Memory B cell (primary cell): ENCODE measurements around the gene LMAN1L.

Experiments used
- ATAC-seq: fragments of 150-1000 bp; cut with Tn5 transposase; 2 replicates; pipeline ENCODE4 v1.10.0; 2021; ENCODE audit warnings: low read depth, mild to moderate bottlenecking, moderate library complexity
- DNase-seq, 2 donors: peaks; one replicate each; pipeline ENCODE4 v3.0.0; 2022; ENCODE audit warnings: low spot score in 2 of 2
- H3K27ac Mint-ChIP-seq: one replicate; pipeline ENCODE4 v1.8.0; 2022; ENCODE audit warnings: mild to moderate bottlenecking, moderate library complexity, mixed read lengths
- H3K27me3 Mint-ChIP-seq: one replicate; pipeline ENCODE4 v1.8.0; 2022; ENCODE audit warnings: mixed read lengths
- H3K36me3 Mint-ChIP-seq: one replicate; pipeline ENCODE4 v1.8.0; 2022; ENCODE audit warnings: mild to moderate bottlenecking, mixed read lengths
- H3K4me1 Mint-ChIP-seq: one replicate; pipeline ENCODE4 v1.8.0; 2022; ENCODE audit warnings: mixed read lengths
- H3K4me3 Mint-ChIP-seq: one replicate; pipeline ENCODE4 v1.8.0; 2022; ENCODE audit warnings: mild to moderate bottlenecking, moderate library complexity, mixed read lengths
- H3K9me3 Mint-ChIP-seq: one replicate; pipeline ENCODE4 v1.8.0; 2022; ENCODE audit warnings: mixed read lengths

The LMAN1L gene

DNA sequence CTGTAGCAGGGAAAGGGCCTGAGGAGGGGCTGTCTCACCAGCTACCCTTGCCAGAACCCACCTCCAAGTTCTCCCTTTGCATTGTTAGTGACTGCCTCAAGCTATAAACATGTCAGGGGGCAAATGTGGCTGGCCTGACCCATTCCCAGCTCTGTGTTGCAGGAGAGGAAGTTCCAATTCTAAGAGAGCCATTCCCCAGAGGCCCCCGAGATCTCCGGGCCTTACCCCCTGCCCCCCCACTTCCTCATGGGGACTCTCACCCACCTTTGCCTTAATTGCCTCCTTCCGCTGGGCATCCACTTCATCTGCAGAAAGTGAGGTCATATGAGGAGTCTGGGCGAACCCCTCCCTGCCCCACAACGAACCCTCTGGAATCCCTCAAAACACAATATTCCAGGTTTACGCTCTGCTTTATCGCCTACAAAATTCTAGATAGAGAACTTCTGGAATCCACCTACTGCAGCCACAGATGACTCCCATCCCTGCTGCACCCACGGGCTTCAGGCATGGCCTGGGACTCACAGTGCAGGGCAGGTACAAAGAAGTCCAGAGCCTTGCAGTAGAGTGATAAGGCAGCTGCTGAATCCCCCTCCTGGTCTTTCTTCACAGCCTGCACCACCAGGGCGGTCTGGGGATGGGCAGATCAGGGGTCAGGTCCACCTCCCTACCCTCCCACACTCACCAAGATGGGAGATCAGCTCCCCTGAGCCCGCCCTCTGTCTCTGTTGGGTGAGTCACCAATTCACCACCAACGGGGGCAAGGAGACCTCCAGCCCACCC lies 26.3 kb downstream of the LMAN1L start:
- H3K27me3 Mint-ChIP-seq, result no peaks in the 10 kb centered on the region
- H3K27ac Mint-ChIP-seq, result no peak overlapping the region
- ATAC-seq (no peak), DNase-seq (no peak)
- no peak overlapping the region for H3K4me3 Mint-ChIP-seq
- no peaks in the 10 kb centered on the region for H3K9me3 Mint-ChIP-seq
- H3K36me3 Mint-ChIP-seq, result no peaks in the 10 kb centered on the region
- H3K4me1 Mint-ChIP-seq, result peaks cover 29% of the 10 kb centered on the region

DNA sequence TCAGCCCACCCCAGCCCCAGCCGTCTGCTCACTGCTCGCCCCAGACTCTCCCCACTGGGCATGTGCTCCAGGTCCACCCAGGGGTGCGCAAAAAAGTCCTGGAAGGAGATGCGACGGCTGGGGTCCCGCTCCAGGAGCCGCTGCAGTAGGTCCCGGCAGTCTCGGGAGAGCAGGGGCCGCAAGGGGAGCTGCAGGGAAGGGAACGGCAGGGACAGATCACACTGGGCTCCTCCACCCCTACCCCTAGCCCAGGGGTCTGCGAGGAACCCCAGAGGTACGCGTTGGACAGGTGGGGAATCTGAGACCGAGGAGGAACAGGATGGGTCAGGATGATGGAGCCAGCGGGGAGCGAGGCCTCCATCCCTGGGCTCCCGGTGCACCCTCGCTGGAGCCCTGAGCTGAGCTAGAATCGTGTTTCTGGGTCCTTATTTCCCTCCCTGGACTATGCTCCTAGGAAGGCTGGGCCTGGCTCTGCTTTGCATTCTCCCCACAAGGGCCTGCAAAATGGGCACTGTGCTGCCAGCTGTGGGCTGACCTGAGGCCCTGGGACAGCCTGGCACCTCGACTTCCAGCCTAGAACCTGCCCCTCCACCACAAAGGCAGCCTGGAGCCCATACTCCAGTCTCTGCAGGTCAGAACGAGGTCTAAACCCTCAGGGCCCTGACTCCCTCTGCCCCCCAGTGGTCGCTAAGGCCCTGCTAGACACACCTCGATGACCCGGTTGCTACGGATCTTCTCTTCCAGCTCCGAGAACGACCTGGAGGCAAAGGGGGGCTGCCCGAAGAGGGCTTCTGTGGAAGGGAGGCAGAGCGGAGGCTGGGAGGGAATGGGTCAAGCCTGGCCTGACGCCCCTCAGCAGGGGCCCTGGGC lies 27.1 kb downstream of the LMAN1L start:
- H3K4me3 Mint-ChIP-seq, result no peak overlapping the region
- H3K27me3 Mint-ChIP-seq, result no peaks in the 10 kb centered on the region
- H3K36me3 Mint-ChIP-seq, result no peaks in the 10 kb centered on the region
- no peak for DNase-seq
- H3K27ac Mint-ChIP-seq, result no peak overlapping the region
- peaks cover 36% of the 10 kb centered on the region for H3K4me1 Mint-ChIP-seq
- no peaks in the 10 kb centered on the region for H3K9me3 Mint-ChIP-seq
- no peak for ATAC-seq

DNA sequence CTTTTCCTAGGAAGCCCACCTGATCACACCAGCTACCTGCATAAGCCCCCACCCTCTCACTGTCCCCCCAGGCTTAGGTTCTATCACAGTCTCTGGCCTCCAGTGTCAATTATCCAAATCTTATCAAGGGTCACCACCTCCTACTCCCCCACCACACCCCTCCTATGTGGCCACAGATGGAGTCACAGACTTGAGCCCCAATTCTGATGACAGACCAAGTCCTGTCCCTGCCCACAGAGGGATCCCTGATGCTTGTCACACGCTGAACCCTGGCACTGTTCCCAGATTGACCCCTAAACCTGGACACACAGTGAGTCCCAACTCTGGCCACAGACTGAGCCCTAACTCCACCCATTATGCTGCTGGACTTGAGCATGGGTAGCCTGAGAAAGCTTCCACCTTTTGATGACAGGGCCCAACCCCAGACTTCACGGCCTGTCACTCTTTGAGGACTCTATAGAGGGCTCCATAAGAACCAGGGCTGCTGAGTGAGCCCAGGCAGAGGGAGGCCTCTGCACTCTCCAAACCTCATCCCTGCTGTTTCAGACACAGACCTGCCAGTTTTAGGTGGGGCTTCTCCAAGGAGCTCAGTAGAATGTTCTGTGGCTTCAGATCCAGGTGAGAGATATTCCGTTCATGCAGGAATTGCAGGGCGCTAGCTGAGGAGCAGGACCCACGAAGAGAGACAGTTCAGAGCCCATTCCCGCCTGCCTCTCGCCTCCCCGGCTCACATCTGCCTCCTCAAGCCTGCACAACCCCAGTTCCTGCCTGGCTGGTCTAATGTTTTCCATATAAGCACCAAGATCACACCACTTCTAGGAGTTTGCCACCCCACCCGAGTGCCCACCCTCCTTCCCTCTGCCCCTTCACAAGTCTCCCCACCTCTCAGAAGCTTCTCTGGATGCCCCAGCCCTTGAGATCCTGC lies 28.5 kb downstream of the LMAN1L start:
- Mint-ChIP-seq H3K27ac (no peak overlapping the region), H3K4me1 (peaks cover 42% of the 10 kb centered on the region)

DNA sequence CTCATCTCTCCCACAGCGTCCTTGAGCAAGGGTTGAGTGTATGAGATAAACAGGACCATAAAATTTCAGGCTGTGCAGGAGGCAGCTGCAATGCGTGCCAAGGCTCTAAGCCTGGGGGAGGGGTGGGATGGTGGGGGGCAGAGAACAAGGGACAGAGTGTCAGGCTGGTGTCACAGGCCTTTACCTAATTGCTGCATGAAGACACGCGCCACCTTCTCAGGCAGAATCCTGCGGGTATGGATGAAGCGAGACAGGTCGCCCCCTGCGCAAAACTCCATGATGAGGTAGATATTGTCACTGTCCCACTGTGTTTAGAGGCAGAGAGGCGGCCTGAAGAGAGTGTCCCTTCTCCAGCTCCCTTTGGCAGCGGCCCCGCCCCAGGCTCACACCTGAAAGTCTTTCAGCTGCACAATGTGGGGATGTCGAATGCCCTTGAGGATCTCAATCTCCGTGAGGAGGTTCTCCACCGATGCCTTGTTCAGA lies 29.3 kb downstream of the LMAN1L start:
- Mint-ChIP-seq H3K4me1 (peaks cover 44% of the 10 kb centered on the region), H3K4me3 (peak overlapping the region; percentile 91), H3K9me3 (no peaks in the 10 kb centered on the region), H3K27ac (no peak overlapping the region), H3K36me3 (no peaks in the 10 kb centered on the region), H3K27me3 (no peaks in the 10 kb centered on the region)
- no peak for DNase-seq
- no peak for ATAC-seq

More for the DNA sequence above, 28.5 kb downstream of the LMAN1L start:
- DNase-seq (no peak), ATAC-seq (no peak)
- H3K9me3 Mint-ChIP-seq, result no peaks in the 10 kb centered on the region
- H3K27me3 Mint-ChIP-seq, result no peaks in the 10 kb centered on the region
- H3K36me3 Mint-ChIP-seq, result no peaks in the 10 kb centered on the region
- no peak overlapping the region for H3K4me3 Mint-ChIP-seq

DNA sequence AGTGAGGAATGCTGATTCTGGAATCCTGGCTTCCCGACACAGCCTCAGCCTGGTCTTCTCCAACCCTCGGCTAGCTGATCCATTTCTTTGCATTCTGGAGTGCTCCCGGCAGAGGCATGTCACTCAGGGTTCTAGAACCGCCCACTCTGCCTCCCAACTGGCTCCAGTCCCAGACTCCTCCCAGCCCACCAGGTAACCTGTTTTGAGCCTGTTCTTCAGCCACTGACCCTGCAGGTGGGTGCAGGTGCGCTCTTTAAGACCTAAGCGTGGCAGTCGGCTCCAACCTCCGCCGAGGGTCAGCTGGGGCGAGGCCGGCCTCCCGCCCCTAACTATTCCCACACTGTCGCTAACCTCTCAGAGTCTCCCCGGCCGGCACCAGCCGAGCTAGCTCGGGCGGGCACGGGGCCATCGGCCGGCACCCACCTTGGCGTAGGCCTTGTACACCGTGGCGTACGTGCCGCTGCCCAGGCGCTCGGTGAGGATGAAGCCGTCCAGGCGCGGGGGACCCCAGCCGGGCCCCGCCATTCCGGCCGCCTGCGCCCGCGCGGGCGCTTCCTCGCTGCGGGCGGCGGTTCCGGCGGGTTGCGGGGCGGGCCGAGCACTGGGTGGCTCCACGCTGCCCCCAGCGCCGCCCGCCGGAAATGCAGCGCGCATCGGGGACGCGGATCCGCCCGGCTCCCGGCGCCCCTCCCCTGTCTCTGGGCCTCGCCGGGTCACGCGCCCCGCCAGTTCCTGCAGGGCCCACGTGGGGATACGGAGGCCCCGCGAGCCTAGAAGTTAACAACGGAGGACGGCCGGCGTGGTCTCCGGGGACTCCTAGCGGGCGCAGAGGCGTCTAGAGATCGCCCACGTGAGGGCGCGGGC lies 30.2 kb downstream of the LMAN1L start, which contains the start of gene ULK3:
TSS of gene ULK3 (minus strand) at position 576 of the 864 bp plus-strand sequence. CDS start at position 525, 51 bp downstream.
- Mint-ChIP-seq H3K27ac (peak within 1 kb of the TSS; percentile 94), H3K4me3 (peak within 1 kb of the TSS; percentile 91), H3K27me3 (no peaks in the 10 kb centered on the region), H3K4me1 (peaks cover 44% of the 10 kb centered on the region), H3K9me3 (no peaks in the 10 kb centered on the region), H3K36me3 (peaks cover 2% of the 10 kb centered on the region)
- ATAC-seq (peak; percentile 91), DNase-seq (peak; percentile 94 to 97)

DNA sequence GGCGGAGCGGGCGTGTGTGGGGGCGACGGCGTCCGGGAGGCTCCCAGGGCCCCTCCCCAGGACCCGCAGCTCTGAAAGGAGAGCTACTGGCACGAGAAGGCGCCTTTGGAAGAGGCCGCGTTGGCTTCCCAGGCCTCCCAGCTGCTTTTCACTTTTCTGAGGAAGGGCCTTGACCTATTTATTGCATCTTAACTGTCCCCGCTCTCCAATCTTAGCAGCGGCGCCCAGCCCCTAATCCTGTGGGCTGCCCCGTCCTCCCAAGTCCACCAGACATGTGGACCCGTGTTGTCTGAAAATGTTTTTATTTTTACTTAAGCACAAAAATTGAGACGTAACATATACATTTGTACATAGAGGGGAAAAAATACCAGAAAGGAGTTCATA lies 30.8 kb downstream of the LMAN1L start:
- Mint-ChIP-seq H3K36me3 (peaks cover 7% of the 10 kb centered on the region), H3K4me1 (peaks cover 44% of the 10 kb centered on the region), H3K4me3 (peak overlapping the region; percentile 91), H3K27ac (peak overlapping the region; percentile 94), H3K9me3 (no peaks in the 10 kb centered on the region), H3K27me3 (no peaks in the 10 kb centered on the region)
- DNase-seq (no peak), ATAC-seq (no peak)

DNA sequence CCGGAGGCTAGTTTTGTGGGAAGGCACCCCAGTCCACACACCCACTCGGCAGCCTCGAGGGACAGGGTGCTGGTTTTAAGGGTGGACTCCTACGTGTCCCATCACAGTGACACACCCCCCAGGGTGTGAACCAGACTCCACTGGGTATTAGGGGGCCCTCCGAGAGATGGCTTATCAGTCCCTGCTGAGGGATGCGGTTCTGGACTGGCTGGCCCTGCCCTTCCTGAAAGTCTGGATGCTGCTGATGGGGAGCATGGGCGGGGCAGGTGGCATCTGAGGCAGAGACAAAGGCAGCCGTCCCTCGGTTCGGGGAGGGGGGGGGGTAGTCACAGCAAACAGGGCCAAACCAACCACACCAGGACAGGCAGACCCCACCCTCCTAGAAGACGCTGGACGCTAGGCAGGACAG lies 31.3 kb downstream of the LMAN1L start:
- Mint-ChIP-seq H3K9me3 (no peaks in the 10 kb centered on the region), H3K36me3 (peaks cover 7% of the 10 kb centered on the region), H3K27me3 (no peaks in the 10 kb centered on the region), H3K27ac (peak overlapping the region; percentile 94), H3K4me3 (no peak overlapping the region), H3K4me1 (peaks cover 43% of the 10 kb centered on the region)
- no peak for DNase-seq
- ATAC-seq, result no peak

DNA sequence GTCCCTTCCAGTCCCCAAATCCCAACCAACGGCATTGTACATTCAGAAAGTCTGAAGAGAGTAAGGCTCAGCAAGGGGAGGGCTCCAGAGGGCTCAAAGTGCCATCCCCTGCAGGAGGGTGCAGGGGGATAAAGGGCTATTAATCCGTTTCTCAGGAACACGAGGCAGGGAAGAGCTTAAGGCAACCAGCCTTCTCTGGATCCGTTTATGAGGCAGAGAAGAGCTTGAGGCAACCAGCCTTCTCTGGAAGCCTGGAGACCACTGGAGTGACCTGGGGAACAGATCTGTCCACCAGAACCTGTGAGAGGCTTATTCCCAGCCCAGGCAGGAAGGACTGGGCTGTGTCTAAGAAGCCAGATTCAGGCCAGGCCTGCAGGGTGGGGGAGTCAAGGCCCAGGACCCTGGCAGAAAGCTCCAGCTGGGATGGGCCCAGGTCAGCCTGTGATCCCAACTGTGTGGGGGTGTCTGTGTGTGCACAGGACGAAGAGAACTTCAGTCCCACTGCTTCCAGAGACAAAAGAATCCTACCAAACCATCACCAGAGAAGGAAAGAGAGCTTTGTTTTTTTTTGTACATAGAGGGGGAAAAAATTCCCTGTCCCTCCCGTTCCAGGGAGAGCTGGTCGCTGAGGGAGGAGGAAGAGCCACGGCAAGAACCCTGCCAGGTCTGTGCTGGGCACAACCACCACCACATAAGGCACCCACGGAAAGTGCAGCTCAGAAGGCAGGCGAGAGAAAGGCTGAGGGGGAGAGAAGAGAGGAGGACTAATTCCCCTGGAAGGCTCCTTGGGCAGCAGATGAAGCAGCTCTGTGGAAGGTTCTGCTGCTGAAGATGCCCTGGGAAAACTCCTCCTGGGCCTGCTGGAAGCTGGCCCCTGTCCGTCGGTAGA lies 31.9 kb downstream of the LMAN1L start:
- peak overlapping the region; percentile 28 for H3K4me3 Mint-ChIP-seq
- no peaks in the 10 kb centered on the region for H3K9me3 Mint-ChIP-seq
- ATAC-seq (no peak), DNase-seq (no peak)
- H3K27ac Mint-ChIP-seq, result peak overlapping the region; percentile 94
- no peaks in the 10 kb centered on the region for H3K27me3 Mint-ChIP-seq
- peaks cover 41% of the 10 kb centered on the region for H3K4me1 Mint-ChIP-seq
- H3K36me3 Mint-ChIP-seq, result peaks cover 8% of the 10 kb centered on the region

DNA sequence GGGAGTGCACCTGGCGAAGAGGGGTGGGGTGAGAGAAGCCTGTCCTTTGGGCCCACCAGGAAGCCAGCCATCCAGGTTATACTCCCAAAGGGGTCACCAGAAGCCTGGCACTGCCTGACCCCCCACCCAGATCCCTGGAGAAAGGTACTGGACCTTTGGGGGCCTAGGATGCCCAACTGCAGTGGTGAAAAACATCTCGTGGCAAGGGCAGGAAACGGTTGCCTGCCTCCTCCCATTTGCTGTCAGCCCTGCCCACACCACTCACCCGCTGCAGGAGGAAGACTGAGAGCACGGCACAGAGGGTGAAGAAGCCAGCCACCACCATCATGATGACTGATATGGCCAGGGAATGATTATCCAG lies 32.6 kb downstream of the LMAN1L start:
- H3K36me3 Mint-ChIP-seq, result peaks cover 12% of the 10 kb centered on the region
- H3K9me3 Mint-ChIP-seq, result no peaks in the 10 kb centered on the region
- H3K4me3 Mint-ChIP-seq, result peak overlapping the region; percentile 28
- ATAC-seq (peak; percentile 10), DNase-seq (no peak)
- peak overlapping the region; percentile 94 for H3K27ac Mint-ChIP-seq
- no peaks in the 10 kb centered on the region for H3K27me3 Mint-ChIP-seq
- H3K4me1 Mint-ChIP-seq, result peaks cover 43% of the 10 kb centered on the region

DNA sequence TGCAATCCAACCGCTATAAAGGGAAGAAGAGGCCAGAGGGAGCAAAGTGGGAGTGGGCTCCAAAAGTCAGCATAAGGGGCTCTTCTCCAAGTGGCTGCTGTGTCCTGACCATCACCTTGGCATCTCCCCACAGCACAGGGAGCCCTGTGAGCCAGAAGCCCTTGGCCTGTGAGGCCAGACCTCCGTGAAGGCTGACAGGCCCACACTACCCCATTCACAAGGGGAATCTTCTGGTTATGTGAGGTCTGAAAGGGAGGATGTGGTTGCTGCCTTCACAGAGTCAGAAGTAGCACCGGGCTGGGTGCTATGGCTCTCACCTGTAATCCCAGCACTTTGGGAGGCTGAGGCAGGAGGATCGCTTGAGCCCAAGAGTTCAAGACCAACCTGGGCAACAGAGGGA lies 32.9 kb downstream of the LMAN1L start:
- H3K27ac Mint-ChIP-seq, result peak overlapping the region; percentile 94
- H3K36me3 Mint-ChIP-seq, result peaks cover 12% of the 10 kb centered on the region
- no peaks in the 10 kb centered on the region for H3K27me3 Mint-ChIP-seq
- ATAC-seq (no peak), DNase-seq (no peak)
- no peak overlapping the region for H3K4me3 Mint-ChIP-seq
- H3K4me1 Mint-ChIP-seq, result peaks cover 42% of the 10 kb centered on the region
- H3K9me3 Mint-ChIP-seq, result no peaks in the 10 kb centered on the region

DNA sequence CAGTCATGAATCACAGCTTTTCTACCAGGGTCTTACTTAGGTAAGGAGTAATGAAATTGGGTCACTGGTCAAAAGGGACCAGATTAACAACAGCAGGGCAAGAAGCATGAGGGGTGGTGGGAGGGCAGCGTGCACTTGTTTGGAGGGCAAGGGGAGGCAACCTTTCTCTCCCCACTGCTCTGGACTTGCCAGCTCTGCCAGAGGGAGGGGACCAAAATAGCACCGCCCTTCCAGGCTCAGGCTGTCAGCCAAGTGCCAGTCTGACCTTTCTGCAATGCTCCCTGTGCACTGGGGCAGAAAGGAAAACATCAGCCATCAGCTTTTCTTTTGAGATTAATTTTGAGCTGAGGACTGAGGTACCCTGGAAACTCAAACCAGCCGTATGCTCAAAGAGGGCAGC lies 34.8 kb downstream of the LMAN1L start:
- Mint-ChIP-seq H3K9me3 (no peaks in the 10 kb centered on the region), H3K36me3 (peaks cover 17% of the 10 kb centered on the region), H3K27me3 (no peaks in the 10 kb centered on the region), H3K4me1 (peaks cover 25% of the 10 kb centered on the region), H3K4me3 (no peak overlapping the region), H3K27ac (no peak overlapping the region)
- DNase-seq (no peak), ATAC-seq (no peak)

DNA sequence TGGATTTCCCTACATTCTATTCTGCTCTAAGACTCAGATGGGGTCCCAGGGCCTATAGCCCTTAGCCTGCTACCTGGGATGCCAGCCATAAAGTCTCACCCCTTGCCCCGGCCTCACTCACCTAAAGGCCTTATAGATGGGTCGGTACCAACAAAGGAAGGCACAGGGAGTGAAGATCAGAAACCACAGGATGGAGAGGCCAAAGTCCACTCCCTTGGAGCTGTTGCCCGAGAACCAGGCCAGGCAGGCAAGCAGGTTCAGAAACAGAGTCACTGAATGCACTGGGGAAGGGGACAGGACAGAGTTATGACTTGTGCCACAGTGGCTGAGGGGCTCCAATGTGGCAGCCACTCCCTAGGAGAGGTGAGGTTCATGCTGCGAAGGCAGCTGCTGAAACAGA lies 37.8 kb downstream of the LMAN1L start:
- ATAC-seq, result no peak
- Mint-ChIP-seq H3K27ac (no peak overlapping the region), H3K4me1 (peaks cover 12% of the 10 kb centered on the region), H3K27me3 (no peaks in the 10 kb centered on the region), H3K36me3 (peaks cover 21% of the 10 kb centered on the region), H3K9me3 (no peaks in the 10 kb centered on the region), H3K4me3 (no peak overlapping the region)
- no peak for DNase-seq
